B cell (primary cell): ENCODE data around the gene TEAD3. TPM values are rescaled to one million over a fixed set of nuclear protein-coding genes. Genes with fewer than 3 reads are reported as not detected.

Source experiments
- ATAC-seq: fragments of 200-7000 bp; cut with Tn5 transposase; one replicate; pipeline ENCODE4 v1.10.0; 2021; ENCODE audit warnings: low read depth, mild to moderate bottlenecking, moderate number of reproducible peaks, moderate library complexity
- CTCF ChIA-PET: fragments of 350-600 bp; sonication (Branson Sonifier 250); formaldehyde crosslinking; loops from one replicate; lab custom pipeline; 2021; ENCODE audit warnings: antibody characterized with exemption, inconsistent platforms; lab: Charles Lee
- POLR2A ChIA-PET: fragments of 350-600 bp; sonication (Branson Sonifier 250); formaldehyde crosslinking; loops from one replicate; lab custom pipeline; 2021; ENCODE audit warnings: antibody characterized with exemption; lab: Charles Lee
- DNase-seq: peaks from one replicate; pipeline ENCODE4 v3.0.0; 2013
- H2AFZ ChIP-seq: 2 replicates; pipeline ENCODE4 v1.6.1; 2012; ENCODE audit warnings: mild to moderate bottlenecking, low read depth, low read length; ENCODE audit not compliant: insufficient read depth, poor library complexity, severe bottlenecking
- H3K27ac ChIP-seq, 2 donors: 1 replicate in 1 of 2; 2 replicates in 1 of 2; pipeline ENCODE4 v1.5.1; 2012 to 2013; ENCODE audit warnings: low read length in 2 of 2, mild to moderate bottlenecking in 2 of 2, moderate library complexity in 1 of 2
- H3K27me3 ChIP-seq, 4 experiments: fragments of 200-600 bp in 1 of 4; sonication (generic) in 1 of 4; replicated peaks in 1 of 4; 1 replicate in 2 of 4; 2 replicates in 2 of 4; pipeline versions ENCODE4 v1.6.1 to v1.7.0; 2013 to 2016; ENCODE audit warnings: low read length in 3 of 4, mild to moderate bottlenecking in 2 of 4, mixed read lengths in 1 of 4, moderate library complexity in 1 of 4; ENCODE audit not compliant: insufficient read depth in 4 of 4, control insufficient read depth in 3 of 4; ENCODE audit errors: control extremely low read depth in 1 of 4
- H3K36me3 ChIP-seq, 2 experiments: replicated peaks in 1 of 2; 1 replicate in 1 of 2; 2 replicates in 1 of 2; pipeline versions ENCODE4 v1.6.1 to v1.7.1; 2013; ENCODE audit warnings: low read length in 1 of 2; ENCODE audit not compliant: insufficient read depth in 2 of 2, control insufficient read depth in 1 of 2; ENCODE audit errors: control extremely low read depth in 1 of 2, extremely low read depth in 1 of 2
- H3K4me1 ChIP-seq, 2 donors: fragments of 200-600 bp in 1 of 2; sonication (generic) in 1 of 2; 1 replicate in 1 of 2; 2 replicates in 1 of 2; pipeline versions ENCODE4 v1.5.1 to v1.6.1; 2013 to 2017; ENCODE audit warnings: low read length in 2 of 2; ENCODE audit not compliant: control insufficient read depth in 2 of 2, insufficient read depth in 2 of 2
- H3K4me2 ChIP-seq: replicated peaks from 2 replicates; pipeline ENCODE3; 2012; ENCODE audit warnings: mild to moderate bottlenecking, low read depth, low read length; ENCODE audit not compliant: poor library complexity, severe bottlenecking
- H3K4me3 ChIP-seq, 5 experiments: fragments of 200-600 bp in 1 of 5; sonication (generic) in 1 of 5; 1 replicate in 3 of 5; 2 replicates in 2 of 5; pipeline versions ENCODE4 v1.5.1 to v1.7.0; 2011 to 2016; ENCODE audit warnings: low read length in 4 of 5, mild to moderate bottlenecking in 4 of 5, low read depth in 2 of 5, control low read depth in 1 of 5, moderate library complexity in 1 of 5; ENCODE audit not compliant: insufficient read depth in 1 of 5; ENCODE audit errors: control extremely low read depth in 1 of 5, extremely low read depth in 1 of 5
- H3K79me2 ChIP-seq: fragments of 200-600 bp; sonication (generic); one replicate; pipeline ENCODE4 v1.6.0; 2016; ENCODE audit warnings: low read length; ENCODE audit not compliant: control insufficient read depth, insufficient read depth
- H3K9ac ChIP-seq: fragments of 200-600 bp; sonication (generic); 2 replicates; pipeline ENCODE4 v1.6.1; 2017; ENCODE audit warnings: mild to moderate bottlenecking, low read length, moderate library complexity
- H3K9me3 ChIP-seq, 3 donors: one replicate each; pipeline versions ENCODE4 v1.6.1 to v1.7.1; 2013; ENCODE audit warnings: low read length in 2 of 3; ENCODE audit not compliant: control insufficient read depth in 2 of 3, insufficient read depth in 1 of 3; ENCODE audit errors: control extremely low read depth in 1 of 3
- H4K20me1 ChIP-seq: 2 replicates; pipeline ENCODE4 v1.6.0; 2012; ENCODE audit warnings: mild to moderate bottlenecking, low read length; ENCODE audit not compliant: insufficient read depth, control insufficient read depth, poor library complexity, severe bottlenecking
- H3K27ac Mint-ChIP-seq: one replicate; pipeline ENCODE4 v1.8.0; 2021; ENCODE audit warnings: mixed read lengths
- H3K27me3 Mint-ChIP-seq: one replicate; pipeline ENCODE4 v1.8.0; 2021; ENCODE audit warnings: mixed read lengths
- H3K4me1 Mint-ChIP-seq: one replicate; pipeline ENCODE4 v1.8.0; 2021; ENCODE audit warnings: mixed read lengths
- H3K4me3 Mint-ChIP-seq: one replicate; pipeline ENCODE4 v1.8.0; 2021; ENCODE audit warnings: mixed read lengths
- H3K9me3 Mint-ChIP-seq: one replicate; pipeline ENCODE4 v1.8.0; 2022; ENCODE audit warnings: mixed read lengths; ENCODE audit not compliant: insufficient read depth
- CTCF ChIP-seq: fragments of 200-600 bp; IDR thresholded peaks from one replicate; pipeline ENCODE4 v1.8.0; 2022; ENCODE audit warnings: antibody characterized with exemption, mild to moderate bottlenecking
- EZH2 ChIP-seq: IDR thresholded peaks from 2 replicates; pipeline ENCODE4 v1.6.1; 2012; ENCODE audit warnings: borderline replicate concordance, low read depth, mild to moderate bottlenecking, moderate library complexity, low read length; ENCODE audit not compliant: insufficient read depth, poor library complexity, severe bottlenecking
- WGBS: methylation state at CpG from one replicate; pipeline ENCODE4 v1.1.5; 2013; ENCODE audit warnings: missing lambda C conversion rate; ENCODE audit not compliant: insufficient coverage; 5-methylcytosine and 5-hydroxymethylcytosine counted together
- intact Hi-C: fragments of 100-400 bp; cut with micrococcal nuclease; formaldehyde crosslinking; loops from one replicate; pipeline ENCODE4 v1.10.0; 2022
- polyA plus RNA-seq: library from polyadenylated mRNA; depleted of rRNA; stranded (reverse); fragments of >200 nt; gene quantifications from 2 replicates; pipeline ENCODE4 v1.2.3, GENCODE V29; 2012
- total RNA-seq, 2 donors: library from RNA; stranded (reverse); fragments of 120-200 nt in 1 of 2; gene quantifications; 1 replicate in 1 of 2; 2 replicates in 1 of 2; pipeline versions ENCODE4 v1.2.3 to v1.2.4, GENCODE V29; 2013 to 2022

Gene TEAD3
- total and polyA plus RNA-seq, 2 donors (not counting 1 experiment from before 2014, with no cell fraction given), result 0.17 TPM; not detected in 1

- ChIA-PET CTCF (no interaction called here), POLR2A (no interaction called here)
- no peak overlapping the region for H3K4me2 ChIP-seq
- DNase-seq (no peak), ATAC-seq (no peak)
- no peak overlapping the region for H3K4me3 ChIP-seq
- intact Hi-C loops, result no loop called here
- no peak overlapping the region for H3K27ac ChIP-seq
- Mint-ChIP-seq H3K4me3 (no peak overlapping the region), H3K4me1 (peaks cover 5% of the 10 kb centered on the region), H3K27me3 (peaks cover 42% of the 10 kb centered on the region), H3K27ac (no peak overlapping the region), H3K9me3 (no peaks in the 10 kb centered on the region)
- peaks cover 0 to 34% (median 15%) of the 10 kb centered on the region in 4 experiments for H3K27me3 ChIP-seq
- H4K20me1 ChIP-seq, result no peaks in the 10 kb centered on the region
- no peak for TF ChIP-seq CTCF
- no peak for TF ChIP-seq EZH2
- H3K9me3 ChIP-seq, result peaks cover 0 to 6% (median 0%) of the 10 kb centered on the region in 3 donors
- no peaks in the 10 kb centered on the region for H3K36me3 ChIP-seq
- no peak overlapping the region for H3K9ac ChIP-seq
- H3K4me1 ChIP-seq, result peaks cover 6 to 8% of the 10 kb centered on the region in 2 donors
- WGBS, result no CpG with 5 or more reads among the region's 3 CpGs
- H2AFZ ChIP-seq, result no peak overlapping the region
- no peaks in the 10 kb centered on the region for H3K79me2 ChIP-seq
Measured at GRCh38 chr6:35506536-35506935, 9.7 kb upstream of the TEAD3 start.

GRCh38 chr6:35505999-35506412 is 9.1 kb upstream of the TEAD3 start:
- Histone ChIP-seq H4K20me1 (no peaks in the 10 kb centered on the region), H3K4me3 (no peak overlapping the region), H3K9ac (no peak overlapping the region), H2AFZ (no peak overlapping the region), H3K79me2 (no peaks in the 10 kb centered on the region), H3K4me1 (peaks cover under 1 to 6% of the 10 kb centered on the region in 2 donors), H3K36me3 (no peaks in the 10 kb centered on the region), H3K27ac (no peak overlapping the region), H3K9me3 (peaks cover 0 to 6% (median 0%) of the 10 kb centered on the region in 3 donors), H3K4me2 (no peak overlapping the region), H3K27me3 (peaks cover 0 to 29% (median 12%) of the 10 kb centered on the region in 4 experiments)
- Mint-ChIP-seq H3K4me1 (peaks cover 5% of the 10 kb centered on the region), H3K27ac (no peak overlapping the region), H3K27me3 (peaks cover 41% of the 10 kb centered on the region), H3K9me3 (no peaks in the 10 kb centered on the region), H3K4me3 (no peak overlapping the region)
- POLR2A ChIA-PET, result no interaction called here
- ATAC-seq, result no peak
- no peak for DNase-seq
- TF ChIP-seq EZH2 (no peak), CTCF (no peak)
- CTCF ChIA-PET, result no interaction called here
- WGBS, result 92% methylated on average over 20 of the region's 21 CpGs
- intact Hi-C loops, result no loop called here
